Smooth muscle cell (in vitro differentiated cells): ENCODE measurements around the gene FAM81B. TPM values are rescaled to one million over a fixed set of nuclear protein-coding genes. Genes with fewer than 3 reads are reported as not detected.

Experiments used
- DNase-seq: peaks from one replicate; lab custom pipeline; 2025; ENCODE audit not compliant: unreplicated experiment; lab: John Stamatoyannopoulos, UW
- H2AFZ ChIP-seq: fragments of 200-600 bp; sonication (generic); 2 replicates; pipeline ENCODE4 v1.6.0; 2016; ENCODE audit warnings: antibody characterized with exemption, low read depth, mild to moderate bottlenecking
- H3F3A ChIP-seq: fragments of 200-600 bp; sonication (generic); 2 replicates; pipeline ENCODE4 v1.6.0; 2017; ENCODE audit warnings: antibody characterized with exemption, low read depth
- H3K27ac ChIP-seq: fragments of 200-600 bp; sonication (generic); 2 replicates; pipeline ENCODE4 v1.5.1; 2016; ENCODE audit warnings: low read depth, mild to moderate bottlenecking
- H3K27me3 ChIP-seq: fragments of 200-600 bp; sonication (generic); 2 replicates; pipeline ENCODE4 v1.6.1; 2016; ENCODE audit warnings: low read depth, mild to moderate bottlenecking
- H3K36me3 ChIP-seq: fragments of 200-600 bp; sonication (generic); 2 replicates; pipeline ENCODE4 v1.5.1; 2016; ENCODE audit warnings: low read depth
- H3K4me1 ChIP-seq: fragments of 200-600 bp; sonication (generic); 2 replicates; pipeline ENCODE4 v1.5.1; 2016; ENCODE audit warnings: low read depth
- H3K4me2 ChIP-seq: fragments of 200-600 bp; sonication (generic); 2 replicates; pipeline ENCODE4 v1.6.0; 2016; ENCODE audit warnings: mild to moderate bottlenecking
- H3K4me3 ChIP-seq: fragments of 200-600 bp; sonication (generic); 2 replicates; pipeline ENCODE4 v1.5.1; 2016; ENCODE audit warnings: mild to moderate bottlenecking
- H3K79me2 ChIP-seq: fragments of 200-600 bp; sonication (generic); 2 replicates; pipeline ENCODE4 v1.6.0; 2016; ENCODE audit warnings: low read depth, mild to moderate bottlenecking
- H3K9ac ChIP-seq: fragments of 200-600 bp; sonication (generic); 2 replicates; pipeline ENCODE4 v1.6.0; 2016; ENCODE audit warnings: low read depth
- H3K9me3 ChIP-seq: fragments of 200-600 bp; sonication (generic); replicated peaks from 2 replicates; pipeline ENCODE4 v1.5.1; 2016; ENCODE audit warnings: low read depth
- H4K20me1 ChIP-seq: fragments of 200-600 bp; sonication (generic); 2 replicates; pipeline ENCODE4 v1.6.0; 2016; ENCODE audit warnings: low read depth
- polyA plus RNA-seq: library from polyadenylated mRNA; unstranded; fragments of >200 nt; fragmentation: Nextera tagmentation; extraction: Ambion mirVana; gene quantifications from 2 replicates; pipeline ENCODE4 v1.2.1, GENCODE V29; 2016
- total RNA-seq: library from RNA; depleted of rRNA; stranded (reverse); fragments of >200 nt; gene quantifications from 2 replicates; pipeline ENCODE4 v1.2.3, GENCODE V29; 2014
- TF ChIP-seq, protein P1 (sequence below): fragments of 200-600 bp; sonication (generic); IDR thresholded peaks from 2 replicates; pipeline ENCODE4 v1.5.1; 2017; ENCODE audit warnings: borderline replicate concordance, mild to moderate bottlenecking, antibody characterized with exemption; ENCODE audit not compliant: insufficient read depth, poor library complexity, severe bottlenecking

FAM81B gene
- total and polyA plus RNA-seq, 2 experiments from 2014 or later: not detected

GRCh38 chr5:95487880-95488279 lies 96.7 kb downstream of the FAM81B start:
- Histone ChIP-seq H3K9me3 (peaks cover 21% of the 10 kb centered on the region), H3K79me2 (peaks cover 12% of the 10 kb centered on the region), H3K4me1 (no peaks in the 10 kb centered on the region), H3K27me3 (no peaks in the 10 kb centered on the region), H3K4me3 (no peak overlapping the region), H2AFZ (no peak overlapping the region), H3F3A (no peaks in the 10 kb centered on the region), H4K20me1 (no peaks in the 10 kb centered on the region), H3K27ac (no peak overlapping the region), H3K36me3 (peaks cover 66% of the 10 kb centered on the region), H3K9ac (no peak overlapping the region), H3K4me2 (no peak overlapping the region)
- DNase-seq: no peak
- TF ChIP-seq, protein P1, sequence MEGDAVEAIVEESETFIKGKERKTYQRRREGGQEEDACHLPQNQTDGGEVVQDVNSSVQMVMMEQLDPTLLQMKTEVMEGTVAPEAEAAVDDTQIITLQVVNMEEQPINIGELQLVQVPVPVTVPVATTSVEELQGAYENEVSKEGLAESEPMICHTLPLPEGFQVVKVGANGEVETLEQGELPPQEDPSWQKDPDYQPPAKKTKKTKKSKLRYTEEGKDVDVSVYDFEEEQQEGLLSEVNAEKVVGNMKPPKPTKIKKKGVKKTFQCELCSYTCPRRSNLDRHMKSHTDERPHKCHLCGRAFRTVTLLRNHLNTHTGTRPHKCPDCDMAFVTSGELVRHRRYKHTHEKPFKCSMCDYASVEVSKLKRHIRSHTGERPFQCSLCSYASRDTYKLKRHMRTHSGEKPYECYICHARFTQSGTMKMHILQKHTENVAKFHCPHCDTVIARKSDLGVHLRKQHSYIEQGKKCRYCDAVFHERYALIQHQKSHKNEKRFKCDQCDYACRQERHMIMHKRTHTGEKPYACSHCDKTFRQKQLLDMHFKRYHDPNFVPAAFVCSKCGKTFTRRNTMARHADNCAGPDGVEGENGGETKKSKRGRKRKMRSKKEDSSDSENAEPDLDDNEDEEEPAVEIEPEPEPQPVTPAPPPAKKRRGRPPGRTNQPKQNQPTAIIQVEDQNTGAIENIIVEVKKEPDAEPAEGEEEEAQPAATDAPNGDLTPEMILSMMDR: no peak

Other genes starting within 250 kb of the FAM81B start
- gene MCTP1, start 106.3 kb upstream of the FAM81B start, total RNA-seq: 4.8 and 5.2 TPM in 2 replicates
- gene MCTP1, start 106.3 kb upstream of the FAM81B start, polyA plus RNA-seq: 1.1 and 4.0 TPM in 2 replicates
- gene SKIC3, start 163.6 kb downstream of the FAM81B start, total RNA-seq: 94.9 and 127 TPM in 2 replicates
- gene SKIC3, start 163.6 kb downstream of the FAM81B start, polyA plus RNA-seq: 34.3 and 48.4 TPM in 2 replicates
- 18.8 and 23.9 TPM in 2 replicates for gene ARSK, start 163.7 kb downstream of the FAM81B start, total RNA-seq
- gene ARSK, start 163.7 kb downstream of the FAM81B start, polyA plus RNA-seq: 12.1 and 15.3 TPM in 2 replicates
- gene GPR150, start 228.7 kb downstream of the FAM81B start, total RNA-seq: 0.04 TPM in 1 of 2 replicates, not detected in the other
- gene GPR150, start 228.7 kb downstream of the FAM81B start, polyA plus RNA-seq: 0.13 and 0.77 TPM in 2 replicates